BJ (cell line): ENCODE results near the gene CD69. TPM values are rescaled to one million over a fixed set of nuclear protein-coding genes. Genes with fewer than 3 reads are reported as not detected.

Experiments
- CTCF ChIA-PET: fragments of 350-600 bp; formaldehyde crosslinking; extraction: SDS; loops from one replicate; lab custom pipeline; 2021; ENCODE audit warnings: antibody characterized with exemption, inconsistent platforms; lab: Yijun Ruan, JAX
- POLR2A ChIA-PET: fragments of 300-600 bp; sonication (Branson Sonifier 250); formaldehyde crosslinking; extraction: SDS; loops from one replicate; lab custom pipeline; 2021; ENCODE audit warnings: antibody characterized with exemption; lab: Charles Lee
- DNase-seq: peaks from one replicate; pipeline ENCODE4 v3.0.0-alpha.2; 2011; ENCODE audit warnings: low read depth
- H3K27me3 ChIP-seq: 2 replicates; pipeline ENCODE4 v1.6.0; 2011; ENCODE audit warnings: low read length; ENCODE audit not compliant: control insufficient read depth, insufficient read depth
- H3K36me3 ChIP-seq: 2 replicates; pipeline ENCODE4 v1.5.1; 2011; ENCODE audit warnings: low read length; ENCODE audit not compliant: control insufficient read depth, insufficient read depth
- H3K4me3 ChIP-seq: 2 replicates; pipeline ENCODE4 v1.5.1; 2011; ENCODE audit warnings: low read depth, mild to moderate bottlenecking, control low read depth, low read length
- CTCF ChIP-seq: IDR thresholded peaks from 2 replicates; pipeline ENCODE4 v1.5.1; 2011; ENCODE audit warnings: low read depth, mild to moderate bottlenecking, control low read depth, inconsistent platforms, low read length, moderate library complexity; ENCODE audit not compliant: insufficient read depth
- polyA plus RNA-seq: library from polyadenylated mRNA; depleted of rRNA; stranded (reverse); fragments of >200 nt; gene quantifications from 2 replicates; pipeline ENCODE4 v1.2.3, GENCODE V29; 2011

CD69 gene
- polyA plus RNA-seq, 1 experiment, result not detected

GRCh38 chr12:9792185-9792900 lies 31.6 kb upstream of the CD69 start:
- no peaks in the 10 kb centered on the region for H3K36me3 ChIP-seq
- DNase-seq, result no peak
- TF ChIP-seq CTCF, result no peak
- ChIA-PET POLR2A (no interaction called here), CTCF (interaction anchor here (1.5 kb wide), 1 partner anchor 41 kb away, joined by 5 read pairs; no protein-coding TSS in a partner anchor)
- H3K4me3 ChIP-seq, result no peak overlapping the region
- no peaks in the 10 kb centered on the region for H3K27me3 ChIP-seq

DNA sequence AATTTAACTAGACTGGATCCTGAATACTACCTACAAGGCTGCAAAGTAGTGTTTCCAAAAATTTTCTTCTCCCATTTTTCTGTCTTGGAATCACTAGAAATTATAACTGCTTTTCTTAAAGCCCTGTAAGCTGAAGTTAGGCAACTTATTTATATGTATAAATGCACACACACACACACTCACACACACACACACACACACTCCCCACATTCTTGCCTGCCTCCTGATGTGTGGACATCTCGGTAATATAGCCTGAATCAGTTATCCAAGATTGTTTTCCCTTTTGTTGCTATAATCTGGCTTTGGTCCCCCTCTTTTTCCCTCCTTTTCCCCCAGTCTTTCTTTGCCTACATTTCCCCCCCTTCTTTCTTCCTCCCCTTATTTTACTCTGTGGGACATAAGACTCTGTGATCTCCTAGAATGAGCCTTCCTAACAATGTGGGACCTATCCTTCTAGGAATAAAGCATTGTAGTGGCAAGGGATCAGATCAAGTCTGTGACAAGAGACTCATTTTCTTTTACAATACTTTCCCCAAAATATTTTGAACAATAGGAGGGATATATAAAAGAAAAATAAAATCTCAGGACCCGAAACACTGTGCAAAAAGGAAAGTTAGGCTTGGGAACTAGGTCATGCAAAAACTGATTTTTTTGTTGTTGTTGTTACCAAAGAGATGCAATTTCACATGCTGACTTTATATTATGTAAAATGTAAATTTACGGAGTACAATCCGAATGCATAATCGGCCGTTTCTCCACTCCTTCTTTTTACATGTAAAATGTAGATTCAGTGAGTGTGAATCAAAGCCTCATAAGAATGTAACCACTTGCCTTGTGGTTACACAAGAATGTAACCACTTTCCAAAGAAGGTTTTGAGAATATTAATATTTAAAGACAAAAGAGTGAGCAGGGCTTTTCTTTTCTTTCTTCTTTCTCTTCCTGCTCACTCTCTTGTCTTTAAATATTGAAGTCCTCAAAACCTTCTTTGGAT lies 26.3 kb upstream of the CD69 start:
- H3K36me3 ChIP-seq, result no peaks in the 10 kb centered on the region
- H3K4me3 ChIP-seq, result no peak overlapping the region
- no peak for DNase-seq
- no peak for TF ChIP-seq CTCF
- POLR2A ChIA-PET, result no interaction called here
- no peaks in the 10 kb centered on the region for H3K27me3 ChIP-seq
- CTCF ChIA-PET, result interaction anchor here (1.3 kb wide), 1 partner anchor 37 kb away, joined by 3 read pairs; no protein-coding TSS in a partner anchor

GRCh38 chr12:9784816-9785215 lies 24.1 kb upstream of the CD69 start:
- POLR2A ChIA-PET, result no interaction called here
- CTCF ChIA-PET, result interaction anchor here (0.6 to 2.3 kb wide), 2 partner anchors 34 to 151 kb away, joined by 3 to 6 read pairs; no protein-coding TSS in a partner anchor
- Histone ChIP-seq H3K4me3 (no peak overlapping the region), H3K27me3 (no peaks in the 10 kb centered on the region), H3K36me3 (no peaks in the 10 kb centered on the region)
- DNase-seq, result no peak
- TF ChIP-seq CTCF, result no peak

DNA sequence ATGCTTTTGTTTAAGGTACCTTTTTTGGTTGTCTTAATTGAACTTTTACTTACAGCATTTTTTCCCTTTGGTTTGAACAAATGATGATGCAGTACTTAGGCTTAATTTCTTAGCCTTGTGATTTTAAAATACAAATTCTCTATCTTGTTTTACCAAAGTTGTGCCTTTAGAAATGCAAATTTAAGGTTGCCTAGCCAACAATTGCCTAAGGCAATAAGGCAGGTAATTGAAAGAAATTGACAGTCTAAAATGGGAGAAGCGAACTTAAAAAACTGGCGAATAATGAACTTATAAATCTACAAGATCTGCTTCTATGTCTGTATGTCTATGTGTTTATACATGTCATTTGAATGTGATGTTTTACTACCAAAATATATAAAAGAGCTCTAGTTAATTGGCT lies 23.6 kb upstream of the CD69 start:
- no peak for TF ChIP-seq CTCF
- Histone ChIP-seq H3K36me3 (no peaks in the 10 kb centered on the region), H3K4me3 (no peak overlapping the region), H3K27me3 (no peaks in the 10 kb centered on the region)
- ChIA-PET POLR2A (no interaction called here), CTCF (interaction anchor here (0.6 to 2.3 kb wide), 3 partner anchors 33 to 151 kb away, joined by 3 to 6 read pairs (median 5); no protein-coding TSS in a partner anchor)
- DNase-seq, result no peak
